GM21737 (cell line): ENCODE measurements around the gene SCRN2.

Source experiments
- ATAC-seq: cut with Tn5 transposase; IDR thresholded peaks from one replicate; pipeline ENCODE4 v1.9.1; 2021; ENCODE audit warnings: mild to moderate bottlenecking, moderate library complexity; ENCODE audit not compliant: unreplicated experiment

Gene SCRN2

DNA sequence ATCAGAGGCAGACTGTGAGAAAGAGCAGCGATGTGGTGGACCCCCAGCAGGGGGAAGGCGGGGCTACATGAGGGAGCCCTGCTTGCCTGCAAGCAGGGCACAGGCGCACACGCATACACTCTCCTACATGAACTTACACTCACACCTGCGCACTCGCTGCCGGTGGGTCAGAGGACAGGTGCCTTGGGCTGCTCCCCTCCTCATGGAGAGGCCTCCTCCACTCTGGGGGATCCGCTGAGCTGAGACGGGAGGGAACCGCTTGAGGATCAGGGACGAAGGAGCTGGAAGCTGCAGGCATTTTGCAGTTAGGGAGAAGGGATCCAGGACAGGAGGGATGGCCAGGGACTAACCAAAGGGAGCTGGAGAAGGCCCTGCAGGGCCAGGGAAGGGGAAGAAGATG, 33.7 kb downstream of the SCRN2 start:
- no peak for ATAC-seq

DNA sequence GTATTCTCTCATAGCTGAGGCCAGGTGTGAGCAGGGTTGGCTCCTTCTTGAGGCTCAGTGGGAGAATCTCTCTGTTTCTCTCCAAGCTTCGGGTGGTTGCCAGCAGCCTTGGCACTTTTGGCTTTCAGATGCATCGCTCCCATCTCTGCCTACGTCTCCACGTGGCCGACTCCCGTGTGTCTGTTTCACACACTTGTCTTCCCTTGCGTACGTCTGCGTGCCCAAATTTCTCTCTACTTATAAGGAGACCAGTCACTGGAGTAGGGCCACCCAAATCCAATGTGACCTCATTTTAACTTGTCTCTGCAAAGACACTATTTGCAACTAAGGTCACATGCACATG, 34.2 kb downstream of the SCRN2 start:
- ATAC-seq: no peak

DNA sequence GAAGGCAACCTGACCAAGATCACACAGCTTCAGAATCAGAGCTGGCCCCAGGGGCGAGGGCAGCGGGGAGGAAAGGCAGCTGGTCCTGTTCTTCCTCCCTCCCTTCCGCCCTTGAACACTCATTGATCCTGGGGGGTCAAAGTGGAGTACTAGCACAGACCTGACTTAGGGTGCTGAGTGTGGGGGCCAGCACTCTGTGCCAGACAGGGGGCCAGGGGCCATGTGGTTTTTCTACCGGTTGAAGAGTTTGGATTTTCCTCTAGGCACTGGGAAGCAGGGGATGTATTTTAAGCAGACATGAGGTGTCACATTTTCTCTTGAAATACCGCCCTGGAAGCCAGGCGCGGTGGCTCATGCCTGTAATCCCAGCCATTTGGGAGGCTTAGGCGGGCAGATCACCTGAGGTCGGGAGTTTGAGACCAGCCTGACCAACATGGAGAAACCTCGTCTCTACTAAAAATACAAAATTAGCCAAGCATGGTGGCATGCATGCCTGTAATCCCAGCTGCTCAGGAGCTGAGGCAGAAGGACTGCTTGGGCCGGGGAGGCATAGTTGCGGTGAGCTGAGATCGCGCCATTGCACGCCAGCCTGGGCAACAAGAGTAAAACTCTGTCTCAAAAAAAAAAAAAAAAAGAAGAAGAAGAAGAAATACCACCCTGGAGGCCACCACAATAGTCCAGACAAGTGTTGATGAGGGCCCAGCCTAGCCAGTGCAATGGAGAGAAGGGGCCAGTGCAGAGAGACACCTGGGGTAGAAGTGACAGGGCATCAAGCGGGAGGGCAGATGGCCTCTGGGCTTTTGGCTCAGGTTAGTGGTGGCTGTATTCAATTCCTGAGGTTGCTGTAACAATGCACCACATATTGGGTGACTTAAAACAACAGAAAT, 34.8 kb downstream of the SCRN2 start:
- ATAC-seq: no peak

DNA sequence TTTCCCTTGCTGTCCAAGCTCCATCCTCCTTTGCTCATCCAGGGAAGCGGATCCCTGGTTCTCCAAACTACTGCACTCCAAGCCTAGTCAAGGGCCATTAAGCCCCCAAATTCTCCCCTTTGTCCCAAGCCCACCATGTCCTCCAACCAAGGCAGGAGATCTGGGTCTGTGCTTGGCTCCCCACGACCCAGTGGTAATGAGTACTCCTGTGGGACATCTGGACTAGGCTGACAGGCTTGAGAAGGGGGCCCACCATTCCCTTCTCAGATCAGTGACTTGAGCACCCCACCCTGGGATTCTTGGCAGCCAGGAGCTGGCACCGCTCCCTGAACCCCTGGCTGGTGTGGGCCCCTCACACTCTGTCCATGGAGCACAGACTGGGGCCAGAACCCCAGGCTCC, 36.6 kb downstream of the SCRN2 start:
- ATAC-seq: no peak

DNA sequence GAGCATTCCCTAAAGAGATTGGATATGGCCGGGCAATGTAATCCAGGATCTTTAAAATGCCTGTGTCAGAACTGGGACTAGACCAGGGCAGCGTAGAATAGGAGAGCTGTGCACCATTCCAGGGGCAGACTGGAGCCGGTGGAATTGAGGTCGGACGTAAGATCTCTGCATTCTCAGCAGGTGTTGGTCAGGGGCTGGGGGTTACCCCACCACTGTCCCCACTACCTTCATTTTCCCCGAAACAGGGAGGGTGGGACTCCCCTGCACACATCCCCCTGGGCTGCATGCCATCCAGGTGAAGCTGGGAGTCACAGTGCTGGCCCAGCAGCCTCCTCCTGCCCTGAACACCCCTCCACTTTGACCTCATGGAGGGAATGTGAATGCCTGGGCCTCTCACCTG, 37.3 kb downstream of the SCRN2 start:
- ATAC-seq: no peak

DNA sequence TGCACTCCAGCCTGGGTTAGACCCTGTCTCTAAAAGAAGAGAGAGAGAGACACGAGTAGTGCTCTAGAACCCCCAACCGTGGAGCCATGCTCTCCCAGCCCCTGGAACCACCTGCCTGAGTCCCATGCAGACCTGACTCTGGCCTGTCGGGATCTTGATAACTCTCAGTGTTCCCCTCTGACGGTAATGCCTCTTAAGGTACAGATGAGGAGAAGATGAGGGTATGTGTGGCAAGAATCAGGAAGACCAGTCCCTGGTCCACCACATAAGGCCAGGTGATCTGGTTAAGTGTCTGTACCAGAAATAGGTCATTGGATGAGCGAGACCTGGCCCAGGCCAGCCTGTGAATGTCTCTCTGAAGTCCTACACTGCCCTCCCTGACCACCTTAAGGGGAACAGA, 37.9 kb downstream of the SCRN2 start:
- ATAC-seq: no peak

DNA sequence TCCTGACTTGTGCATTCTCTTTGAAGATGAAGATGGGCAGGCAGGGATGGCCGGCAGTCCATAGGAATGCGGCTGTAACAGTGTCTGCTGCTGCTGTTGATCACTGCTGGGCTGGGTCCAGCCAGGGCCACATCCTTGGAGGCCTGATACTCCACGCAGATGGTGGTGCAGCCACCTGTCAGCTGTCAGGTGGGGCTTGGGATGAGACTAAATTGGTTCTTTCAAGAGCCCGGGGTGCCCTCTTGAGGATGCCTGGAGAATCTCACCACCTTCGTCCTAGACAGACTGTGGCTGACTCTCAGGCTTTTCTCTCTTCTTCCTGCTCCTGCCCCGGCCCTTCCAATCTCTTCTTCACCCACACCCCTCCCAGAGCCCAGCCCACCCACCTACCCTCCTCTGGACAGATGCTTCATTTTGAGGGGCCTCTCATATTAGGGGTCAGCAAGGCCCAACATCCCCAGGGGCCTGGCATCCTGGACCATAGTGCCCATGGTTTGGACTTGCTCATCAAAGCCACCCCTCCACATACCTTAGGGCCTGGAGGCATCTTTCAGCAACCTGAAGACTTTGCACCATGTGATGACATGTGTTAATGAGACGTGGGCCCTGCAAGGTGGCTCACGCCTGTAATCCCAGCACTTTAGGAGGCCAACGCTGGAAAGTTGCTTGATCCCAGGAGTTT, 38.6 kb downstream of the SCRN2 start:
- no peak for ATAC-seq

DNA sequence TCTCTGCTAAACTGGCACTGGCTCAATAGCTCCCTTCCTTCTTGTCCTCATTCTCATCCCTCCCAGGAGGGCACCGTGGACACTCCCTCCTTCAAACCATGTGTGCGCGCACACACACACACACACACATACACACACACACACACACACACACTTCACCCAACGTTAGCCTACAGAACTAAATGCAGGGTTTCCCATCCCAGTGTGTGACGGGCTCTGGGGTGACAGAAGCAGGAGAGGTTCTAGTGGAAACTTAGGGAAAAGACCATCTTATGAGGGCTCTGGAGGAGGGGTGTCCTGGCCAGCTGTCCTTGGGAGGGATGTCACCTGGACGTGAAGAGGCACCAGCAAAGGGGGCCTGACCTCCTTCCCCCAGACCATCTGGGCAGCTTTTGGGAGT, 39.2 kb downstream of the SCRN2 start:
- no peak for ATAC-seq

DNA sequence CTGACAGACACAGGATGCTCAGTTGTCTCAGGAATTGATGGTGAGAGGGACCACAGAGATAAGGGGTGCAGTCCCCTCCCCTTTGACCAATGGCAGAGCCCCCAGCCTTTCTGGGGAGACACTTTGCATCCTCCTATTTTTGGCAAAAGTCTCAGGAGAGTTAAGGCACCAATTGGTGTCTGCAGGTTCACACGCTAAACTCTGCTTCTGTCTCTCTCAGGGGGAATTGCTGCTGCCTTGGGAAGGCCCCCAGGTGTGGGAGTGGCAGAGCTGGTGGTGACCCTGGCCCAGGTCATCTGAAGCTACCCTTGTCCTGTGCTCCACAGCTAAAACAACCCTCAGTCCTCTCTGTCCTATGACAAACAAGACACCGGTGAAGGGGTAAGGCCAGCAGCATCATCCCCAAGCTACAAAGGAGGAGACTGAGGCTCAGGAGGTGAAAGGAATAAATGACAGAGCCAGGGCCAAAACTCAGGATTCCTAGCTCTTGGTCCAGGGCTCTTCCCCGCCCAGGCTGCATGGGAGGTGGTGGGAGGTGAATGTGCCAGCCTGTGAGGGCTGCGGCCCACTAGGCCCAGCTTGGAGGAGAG, 39.8 kb downstream of the SCRN2 start:
- no peak for ATAC-seq

DNA sequence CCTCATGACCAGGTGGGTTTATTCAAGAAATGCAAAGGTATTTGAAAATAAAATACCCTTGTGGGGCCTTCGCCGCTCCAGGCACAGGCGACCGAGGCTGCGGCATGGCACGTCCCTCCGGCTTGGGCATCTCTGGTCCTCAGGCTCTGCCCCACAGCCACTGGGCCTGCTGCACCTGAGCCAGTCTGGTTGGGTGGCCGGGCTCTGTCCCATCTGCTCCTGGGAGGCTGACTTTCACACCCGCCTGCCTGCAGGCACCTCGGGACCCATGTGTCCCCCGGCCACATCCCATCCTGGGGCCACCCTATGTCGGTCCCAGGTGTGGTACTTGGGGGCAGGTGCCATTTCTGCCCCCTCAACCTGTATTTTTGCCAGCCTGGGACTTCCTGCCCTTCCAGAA, 40.4 kb downstream of the SCRN2 start:
- no peak for ATAC-seq

DNA sequence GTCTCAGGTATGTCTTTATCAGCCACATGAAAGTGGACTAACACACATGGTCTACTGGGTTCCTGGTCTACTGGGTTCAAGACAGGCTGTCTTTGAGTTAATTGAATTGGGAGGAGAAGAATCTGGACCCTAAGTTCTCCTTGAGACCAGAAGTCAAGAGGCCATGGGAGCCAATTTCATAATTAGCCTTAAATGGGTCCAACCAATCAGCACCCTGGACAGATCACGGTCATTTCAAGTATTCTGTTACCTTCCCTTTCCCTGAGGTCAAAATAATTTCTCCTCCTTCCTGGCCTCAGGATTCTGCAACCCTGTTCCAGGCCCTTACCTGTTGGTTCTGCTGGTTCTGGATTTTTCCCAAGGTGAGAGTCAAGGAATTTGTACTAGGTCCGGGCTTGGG, 43.3 kb downstream of the SCRN2 start:
- ATAC-seq: no peak

DNA sequence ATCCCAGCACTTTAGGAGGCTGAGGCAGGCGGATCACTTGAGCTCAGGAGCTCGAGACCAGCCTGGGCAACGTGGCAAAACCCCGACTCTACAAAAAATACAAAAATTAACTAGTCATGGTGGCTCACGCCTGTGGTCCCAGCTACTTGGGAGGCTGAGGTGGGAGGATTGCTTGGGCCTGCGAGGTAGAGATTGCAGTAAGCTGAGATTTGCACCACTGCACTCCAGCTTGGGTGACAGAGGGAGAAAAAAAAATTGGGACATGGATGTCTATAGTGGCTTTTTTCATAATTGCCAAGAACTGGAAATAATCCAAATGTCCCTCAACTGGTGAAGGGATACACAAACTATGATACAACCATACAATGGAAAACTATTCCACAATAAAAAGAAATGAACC, 48.1 kb downstream of the SCRN2 start:
- ATAC-seq: no peak

DNA sequence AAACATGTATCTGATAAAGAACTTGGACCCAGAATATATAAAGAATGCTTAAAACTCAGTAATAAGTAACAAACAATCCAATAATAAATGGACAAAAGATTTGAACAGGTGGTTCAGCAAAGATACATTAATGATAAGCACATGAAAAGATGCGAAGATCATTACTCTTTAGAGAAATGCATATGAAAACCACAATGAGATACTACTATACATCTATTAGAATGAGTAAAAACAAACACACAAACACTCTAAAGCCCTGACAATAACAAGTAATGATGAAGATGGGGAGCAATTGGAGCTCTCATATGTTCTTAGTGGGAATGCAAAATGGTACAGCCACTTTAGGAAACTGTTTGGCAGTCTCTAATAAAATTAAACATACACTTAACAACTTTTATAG, 48.6 kb downstream of the SCRN2 start:
- no peak for ATAC-seq

DNA sequence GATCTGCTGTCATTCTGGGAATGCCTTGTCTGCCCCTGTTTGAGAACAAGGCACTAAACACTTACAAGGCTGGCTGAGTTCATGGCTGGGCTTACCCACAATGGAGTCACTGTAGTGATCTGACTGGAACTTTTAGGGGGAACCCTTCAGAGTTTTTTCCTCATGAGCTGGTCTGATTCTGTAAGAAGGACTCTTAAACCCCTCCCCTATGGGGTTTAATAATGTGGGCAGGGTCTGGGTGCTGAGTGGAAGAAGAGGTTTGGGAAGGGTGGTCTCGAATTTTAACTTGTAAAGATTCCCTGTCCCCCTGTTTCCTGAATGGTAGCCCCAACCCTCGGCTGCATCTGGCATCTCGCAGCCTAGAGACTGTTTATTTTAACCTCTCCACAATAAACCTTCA, 50.0 kb downstream of the SCRN2 start:
- no peak for ATAC-seq

DNA sequence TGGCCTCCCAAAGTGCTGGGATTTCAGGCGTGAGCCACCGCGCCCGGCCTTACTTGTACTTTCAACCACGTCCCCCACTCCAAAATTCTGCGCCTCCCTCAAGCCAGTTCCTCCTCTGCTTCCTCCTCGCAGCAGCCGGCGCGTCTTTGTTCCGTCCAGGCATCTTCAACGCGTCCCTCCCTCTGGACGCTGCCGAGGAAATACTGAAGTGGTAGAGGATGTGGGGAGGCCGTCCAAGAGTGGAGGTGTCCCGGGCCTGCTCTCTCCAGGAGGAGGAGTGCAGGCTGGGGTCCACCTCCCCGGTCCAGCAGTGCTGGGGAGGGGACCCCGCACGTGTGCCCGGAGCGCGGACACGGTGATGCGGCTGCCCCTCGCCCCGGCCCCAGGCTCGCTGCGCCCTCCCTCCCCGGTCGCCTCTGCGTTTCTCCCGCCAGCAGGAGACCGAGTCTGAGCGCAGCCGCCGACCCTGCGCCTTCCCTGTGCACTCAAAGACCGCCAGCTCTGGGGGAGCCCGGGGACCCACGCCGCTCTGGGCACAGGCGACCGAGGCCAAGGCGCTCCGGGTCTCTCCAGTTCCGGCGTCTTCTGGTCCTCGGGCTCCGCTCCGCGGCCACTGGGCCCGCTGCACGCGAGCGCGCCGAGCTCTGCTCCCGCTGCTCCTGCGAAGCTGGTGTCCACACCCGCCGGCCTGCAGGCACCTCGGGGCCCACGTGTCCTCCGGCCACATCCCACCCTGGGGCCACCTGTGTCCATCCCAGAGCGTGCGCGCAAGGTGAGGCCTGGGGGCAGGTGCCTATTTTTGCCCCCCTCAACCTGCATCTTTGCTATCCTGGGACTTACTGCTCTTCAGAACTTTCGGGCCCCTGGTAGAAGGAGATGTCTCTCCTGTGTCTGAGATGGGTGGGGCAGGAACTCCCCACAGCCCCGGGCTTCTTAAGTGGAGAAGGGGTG, 51.2 kb downstream of the SCRN2 start:
- no peak for ATAC-seq
